ENCODE data around the gene DSC1. TPM values are rescaled to one million over a fixed set of nuclear protein-coding genes. Genes with fewer than 3 reads are reported as not detected.

The DSC1 gene
- total and polyA plus RNA-seq, 2 of the 13 experiments (the other 11 are each of a cell fraction or from before 2014, with no cell fraction given): not detected

DNA sequence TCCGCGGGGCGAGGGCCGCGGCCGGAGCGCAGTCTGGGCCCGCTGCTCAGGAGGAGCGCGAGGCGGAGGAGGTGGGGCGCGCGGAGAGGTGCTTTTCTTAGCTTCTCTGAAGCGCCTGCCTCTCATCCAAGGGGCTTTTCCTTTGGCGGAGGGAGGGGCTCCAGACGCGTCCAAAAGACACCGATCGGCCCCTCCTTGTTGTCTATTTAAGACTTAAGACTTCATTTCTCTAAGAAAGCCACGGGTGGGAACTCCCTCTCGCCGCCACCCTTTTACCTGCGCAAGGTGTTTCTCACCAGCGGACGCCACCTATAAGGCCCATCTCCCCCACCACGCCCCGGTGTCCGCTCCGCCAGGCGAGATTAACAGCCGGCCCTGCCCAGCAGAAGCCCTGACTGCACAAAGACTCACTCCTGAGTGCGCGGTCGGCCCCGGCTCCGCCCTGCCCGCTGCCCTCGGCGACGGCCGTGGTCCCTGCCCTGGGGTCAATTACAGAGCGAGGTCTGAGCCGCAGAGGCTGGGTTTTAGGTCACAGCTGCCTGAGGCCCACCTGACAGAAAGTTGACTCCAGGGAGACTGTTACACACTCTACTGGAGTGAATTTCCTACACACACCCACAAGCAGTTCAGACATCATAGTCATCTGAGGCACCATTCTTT is 60.5 kb downstream of the DSC1 start, which contains the start of gene DSC2 (continued):
- TF ChIP-seq, protein P1, sequence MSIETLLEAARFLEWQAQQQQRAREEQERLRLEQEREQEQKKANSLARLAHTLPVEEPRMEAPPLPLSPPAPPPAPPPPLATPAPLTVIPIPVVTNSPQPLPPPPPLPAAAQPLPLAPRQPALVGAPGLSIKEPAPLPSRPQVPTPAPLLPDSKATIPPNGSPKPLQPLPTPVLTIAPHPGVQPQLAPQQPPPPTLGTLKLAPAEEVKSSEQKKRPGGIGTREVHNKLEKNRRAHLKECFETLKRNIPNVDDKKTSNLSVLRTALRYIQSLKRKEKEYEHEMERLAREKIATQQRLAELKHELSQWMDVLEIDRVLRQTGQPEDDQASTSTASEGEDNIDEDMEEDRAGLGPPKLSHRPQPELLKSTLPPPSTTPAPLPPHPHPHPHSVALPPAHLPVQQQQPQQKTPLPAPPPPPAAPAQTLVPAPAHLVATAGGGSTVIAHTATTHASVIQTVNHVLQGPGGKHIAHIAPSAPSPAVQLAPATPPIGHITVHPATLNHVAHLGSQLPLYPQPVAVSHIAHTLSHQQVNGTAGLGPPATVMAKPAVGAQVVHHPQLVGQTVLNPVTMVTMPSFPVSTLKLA (IDR thresholded peaks at IDR 0.05): no peak
- TF ChIP-seq ZSCAN21 (CRISPR knock-in tag; IDR thresholded peaks at IDR 0.05; ENCODE audit: borderline replicate concordance): no peak; the same call in 1 of the 2 replicates
- peak; percentile 79; the same call in 1 of the 2 replicates for TF ChIP-seq PITX1 (CRISPR knock-in tag; IDR thresholded peaks at IDR 0.05)
- peak; percentile 16; the same call in 1 of the 2 replicates for TF ChIP-seq FOXJ3 (CRISPR knock-in tag; IDR thresholded peaks at IDR 0.05; ENCODE audit: borderline replicate concordance)
- TF ChIP-seq TFE3 (CRISPR knock-in tag; IDR thresholded peaks at IDR 0.05): peak; percentile 46; the same call in 1 of the 2 replicates
- TF ChIP-seq CBX1 (IDR thresholded peaks at IDR 0.05; ENCODE audit: low read depth): no peak
- TF ChIP-seq ZNF512B (CRISPR knock-in tag; IDR thresholded peaks at IDR 0.05; ENCODE audit: borderline replicate concordance): no peak
- TF ChIP-seq ZBTB1 (CRISPR knock-in tag; IDR thresholded peaks at IDR 0.05; ENCODE audit: borderline replicate concordance): no peak
- TF ChIP-seq SIX1 (CRISPR knock-in tag; IDR thresholded peaks at IDR 0.05; ENCODE audit: borderline replicate concordance): no peak
- TF ChIP-seq SUZ12 (IDR thresholded peaks at IDR 0.05; ENCODE audit: low read depth, low read length): no peak
- TF ChIP-seq DNMT3B (CRISPR knock-in tag; conservative IDR thresholded peaks at IDR 0.05): no peak
- no peak for TF ChIP-seq SOX13 (IDR thresholded peaks at IDR 0.05)
- TF ChIP-seq SOX13 (CRISPR knock-in tag; conservative IDR thresholded peaks at IDR 0.05 in 1 of 2, IDR thresholded peaks at IDR 0.05 in 1 of 2): no peak; a peak in 1 of 4 replicates
- TF ChIP-seq SOX5 (CRISPR knock-in tag; IDR thresholded peaks at IDR 0.05; ENCODE audit: borderline replicate concordance): no peak; the same call in 1 of the 2 replicates
- TF ChIP-seq SMYD3 (CRISPR knock-in tag; IDR thresholded peaks at IDR 0.05): no peak
- no peak for TF ChIP-seq IKZF4 (CRISPR knock-in tag; IDR thresholded peaks at IDR 0.05; ENCODE audit: borderline replicate concordance, low read depth, not compliant biosample characterization)
- TF ChIP-seq NCOA2 (CRISPR knock-in tag; IDR thresholded peaks at IDR 0.05): peak; percentile 14; the same call in 1 of the 2 replicates
- TF ChIP-seq SMARCE1 (IDR thresholded peaks at IDR 0.05; ENCODE audit: borderline replicate concordance): no peak
- TF ChIP-seq ELF4 (CRISPR knock-in tag; IDR thresholded peaks at IDR 0.05; ENCODE audit: borderline replicate concordance): no peak
- no peak for TF ChIP-seq PBX3 (CRISPR knock-in tag; IDR thresholded peaks at IDR 0.05; ENCODE audit: borderline replicate concordance)
- no peak for TF ChIP-seq ZNF34 (CRISPR knock-in tag; IDR thresholded peaks at IDR 0.05; ENCODE audit: borderline replicate concordance)
- TF ChIP-seq SP1 (IDR thresholded peaks at IDR 0.05): no peak
- no peak for TF ChIP-seq SP1 (CRISPR knock-in tag; IDR thresholded peaks at IDR 0.05)

Data from HepG2 (cell line).